WTC11 (cell line): ENCODE measurements around the gene SPINDOC. TPM values are rescaled to one million over a fixed set of nuclear protein-coding genes. Genes with fewer than 3 reads are reported as not detected.

Experiments used
- total RNA-seq: library from RNA; stranded (reverse); gene quantifications from 3 replicates; pipeline ENCODE4 v1.2.3, GENCODE V29; 2021

SPINDOC gene
- total RNA-seq, 1 experiment from 2014 or later = 93.8 TPM

Other genes starting within 250 kb of the SPINDOC start
- gene PLAAT3, start 199.0 kb upstream of the SPINDOC start, total RNA-seq = 143 to 160 TPM (median 146 TPM) in 3 replicates
- 28.8 to 32.8 TPM (median 32.1 TPM) in 3 replicates for gene ATL3, start 142.1 kb upstream of the SPINDOC start, total RNA-seq
- gene RTN3, start 132.0 kb upstream of the SPINDOC start, total RNA-seq = 156 to 167 TPM (median 159 TPM) in 3 replicates
- 44.7 to 47.2 TPM (median 45.6 TPM) in 3 replicates for gene ZFTA, start 44.7 kb upstream of the SPINDOC start, total RNA-seq
- gene MARK2, start 25.7 kb downstream of the SPINDOC start, total RNA-seq = 50.8 to 57.4 TPM (median 51.4 TPM) in 3 replicates
- 77.4 to 98.3 TPM (median 92.0 TPM) in 3 replicates for gene RCOR2, start 103.7 kb downstream of the SPINDOC start, total RNA-seq
- 31.1 to 32.7 TPM (median 31.8 TPM) in 3 replicates for gene NAA40, start 125.5 kb downstream of the SPINDOC start, total RNA-seq
- gene COX8A, start 161.2 kb downstream of the SPINDOC start, total RNA-seq = 518 to 587 TPM (median 554 TPM) in 3 replicates
- gene OTUB1, start 173.0 kb downstream of the SPINDOC start, total RNA-seq = 94.3 to 112 TPM (median 99.3 TPM) in 3 replicates
- gene FLRT1, start 222.5 kb downstream of the SPINDOC start, total RNA-seq = 0.14 to 0.20 TPM (median 0.16 TPM) in 3 replicates